ENCODE results near the gene SSTR5.

The SSTR5 gene

GRCh38 chr16:1123525-1124230, 51.1 kb downstream of the SSTR5 start:
- H3K4me1 ChIP-seq (ENCODE audit: insufficient read depth, low read length): no peaks in the 10 kb centered on the region
- H3K9ac ChIP-seq (ENCODE audit: low read depth, low read length): no peak overlapping the region
- no peak overlapping the region for H3K27ac ChIP-seq (ENCODE audit: low read length)
- H2AFZ ChIP-seq (ENCODE audit: low read depth, low read length): no peak overlapping the region
- TF ChIP-seq CTCF (IDR thresholded peaks at IDR 0.05; ENCODE audit: borderline replicate concordance, extremely low read depth, low read length, poor library complexity, severe bottlenecking): no peak
- no peak for TF ChIP-seq EZH2 (IDR thresholded peaks at IDR 0.05; ENCODE audit: borderline replicate concordance, low read depth, low read length, severe bottlenecking)
- no peak overlapping the region for H3K4me2 ChIP-seq (ENCODE audit: insufficient read depth, low read length)
- H3K79me2 ChIP-seq (ENCODE audit: insufficient read depth, low read length): no peaks in the 10 kb centered on the region
- no peaks in the 10 kb centered on the region for H3K27me3 ChIP-seq (ENCODE audit: insufficient read depth, low read length, poor library complexity)
- H3K4me3 ChIP-seq (ENCODE audit: low read depth in 1 of 2, low read length in 2 of 2): no peak overlapping the region
- H3K36me3 ChIP-seq (ENCODE audit: insufficient read depth, low read length): no peaks in the 10 kb centered on the region
- DNase-seq (no peak), ATAC-seq (ENCODE audit: insufficient read depth, low read depth) (no peak)
- H4K20me1 ChIP-seq (ENCODE audit: insufficient read depth, low read length): peaks cover 4% of the 10 kb centered on the region; the same call in 1 of the 2 replicates
- no peaks in the 10 kb centered on the region for H3K9me3 ChIP-seq (ENCODE audit: insufficient read depth, low read length, severe bottlenecking)

- H3K4me1 ChIP-seq (ENCODE audit: insufficient read depth, low read length): no peaks in the 10 kb centered on the region
- ATAC-seq (ENCODE audit: insufficient read depth, low read depth): no peak
- no peak overlapping the region for H3K4me3 ChIP-seq (ENCODE audit: low read depth in 1 of 2, low read length in 2 of 2)
- no peak overlapping the region for H3K27ac ChIP-seq (ENCODE audit: low read length)
- DNase-seq: no peak
- no peak overlapping the region for H3K4me2 ChIP-seq (ENCODE audit: insufficient read depth, low read length)
- no peaks in the 10 kb centered on the region for H3K36me3 ChIP-seq (ENCODE audit: insufficient read depth, low read length)
- H3K79me2 ChIP-seq (ENCODE audit: insufficient read depth, low read length): no peaks in the 10 kb centered on the region
- no peaks in the 10 kb centered on the region for H3K9me3 ChIP-seq (ENCODE audit: insufficient read depth, low read length, severe bottlenecking)
- peaks cover 4% of the 10 kb centered on the region; the same call in 1 of the 2 replicates for H4K20me1 ChIP-seq (ENCODE audit: insufficient read depth, low read length)
- H3K27me3 ChIP-seq (ENCODE audit: insufficient read depth, low read length, poor library complexity): no peaks in the 10 kb centered on the region
- TF ChIP-seq CTCF (IDR thresholded peaks at IDR 0.05; ENCODE audit: borderline replicate concordance, extremely low read depth, low read length, poor library complexity, severe bottlenecking) (no peak), EZH2 (IDR thresholded peaks at IDR 0.05; ENCODE audit: borderline replicate concordance, low read depth, low read length, severe bottlenecking) (no peak)
- H3K9ac ChIP-seq (ENCODE audit: low read depth, low read length): no peak overlapping the region
- H2AFZ ChIP-seq (ENCODE audit: low read depth, low read length): no peak overlapping the region
Observed at GRCh38 chr16:1124291-1124690, 51.7 kb downstream of the SSTR5 start.

- H4K20me1 ChIP-seq (ENCODE audit: insufficient read depth, low read length): peaks cover 4% of the 10 kb centered on the region; the same call in 1 of the 2 replicates
- ATAC-seq (ENCODE audit: insufficient read depth, low read depth) (no peak), DNase-seq (no peak)
- no peak overlapping the region for H3K27ac ChIP-seq (ENCODE audit: low read length)
- H3K79me2 ChIP-seq (ENCODE audit: insufficient read depth, low read length): no peaks in the 10 kb centered on the region
- no peaks in the 10 kb centered on the region for H3K36me3 ChIP-seq (ENCODE audit: insufficient read depth, low read length)
- H3K9me3 ChIP-seq (ENCODE audit: insufficient read depth, low read length, severe bottlenecking): no peaks in the 10 kb centered on the region
- no peak for TF ChIP-seq CTCF (IDR thresholded peaks at IDR 0.05; ENCODE audit: borderline replicate concordance, extremely low read depth, low read length, poor library complexity, severe bottlenecking)
- TF ChIP-seq EZH2 (IDR thresholded peaks at IDR 0.05; ENCODE audit: borderline replicate concordance, low read depth, low read length, severe bottlenecking): no peak
- no peaks in the 10 kb centered on the region for H3K4me1 ChIP-seq (ENCODE audit: insufficient read depth, low read length)
- H3K27me3 ChIP-seq (ENCODE audit: insufficient read depth, low read length, poor library complexity): no peaks in the 10 kb centered on the region
- H3K9ac ChIP-seq (ENCODE audit: low read depth, low read length): no peak overlapping the region
- H3K4me3 ChIP-seq (ENCODE audit: low read depth in 1 of 2, low read length in 2 of 2): no peak overlapping the region
- H3K4me2 ChIP-seq (ENCODE audit: insufficient read depth, low read length): no peak overlapping the region
- H2AFZ ChIP-seq (ENCODE audit: low read depth, low read length): no peak overlapping the region
Observed at GRCh38 chr16:1124795-1125194, 52.2 kb downstream of the SSTR5 start.

All from DND-41 (cell line).